ENCODE measurements around the gene MAGI2.

DNA sequence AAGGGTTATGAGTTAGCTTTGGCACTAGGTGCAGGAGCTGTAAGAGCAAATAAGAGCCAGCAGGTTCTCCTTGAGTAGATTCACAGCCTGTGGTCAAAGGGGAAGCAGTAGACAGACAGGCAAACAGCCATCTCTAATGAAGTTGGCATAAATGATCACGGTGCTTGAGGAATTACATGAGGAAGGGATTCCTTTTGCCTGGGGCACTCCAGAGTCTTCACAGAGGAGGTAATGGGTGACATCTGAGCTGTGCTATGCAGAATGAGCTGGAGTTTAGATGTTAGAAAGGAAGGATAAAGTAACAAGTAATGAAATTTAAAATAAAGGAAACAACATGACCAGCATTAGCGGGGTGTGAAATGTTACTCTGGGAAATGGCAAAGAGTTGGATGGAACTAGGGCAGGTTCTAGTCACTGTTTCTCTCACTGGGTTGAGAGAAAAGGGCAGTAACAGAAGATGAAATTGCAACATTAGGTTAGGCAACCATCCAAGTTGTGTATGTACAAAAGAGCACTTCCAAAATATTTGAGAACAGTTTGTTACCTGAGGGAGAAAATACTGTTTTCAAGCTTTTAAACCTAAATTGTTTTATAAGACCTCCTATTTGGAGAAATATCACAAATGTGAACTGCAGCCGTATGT is 1041.1 kb downstream of the MAGI2 start:
- TF ChIP-seq EZH2 (IDR thresholded peaks at IDR 0.05; ENCODE audit: insufficient read depth, poor library complexity, severe bottlenecking) (no peak), EZH2phosphoT487 (IDR thresholded peaks at IDR 0.05; ENCODE audit: insufficient read depth, low read depth) (no peak)
